ENCODE data around the gene CERS6.

- TF ChIP-seq CTCF (IDR thresholded peaks at IDR 0.05) (no peak), POLR2A (IDR thresholded peaks at IDR 0.05) (no peak)
Observed at GRCh38 chr2:168767258-168767657, 311.2 kb downstream of the CERS6 start.
